ENCODE measurements around the gene TMEM196.
"Not testable (repeated sequence)": the region's sequence is repeated elsewhere in the genome, so short reads cannot be mapped to it uniquely, and the experiment has no call there.

Gene TMEM196

GRCh38 chr7:19705663-19706062 lies 67.8 kb downstream of the TMEM196 start:
- no peak for DNase-seq

GRCh38 chr7:19701471-19701870 lies 71.9 kb downstream of the TMEM196 start:
- no peak for DNase-seq

- no peak for DNase-seq
Observed at GRCh38 chr7:19700936-19701335, 72.5 kb downstream of the TMEM196 start.

GRCh38 chr7:19698331-19698730 lies 75.1 kb downstream of the TMEM196 start:
- DNase-seq, result no peak

- DNase-seq, result no peak
Observed at GRCh38 chr7:19696926-19697325, 76.5 kb downstream of the TMEM196 start.

- DNase-seq, result no peak
Observed at GRCh38 chr7:19692111-19692828, 81.1 kb downstream of the TMEM196 start.

- DNase-seq, result no peak
Observed at GRCh38 chr7:19690736-19691135, 82.7 kb downstream of the TMEM196 start.

- DNase-seq, result not testable (repeated sequence)
Observed at GRCh38 chr7:19689130-19689529, 84.3 kb downstream of the TMEM196 start.

GRCh38 chr7:19681596-19681995 lies 91.8 kb downstream of the TMEM196 start:
- DNase-seq, result no peak

GRCh38 chr7:19677180-19677579 lies 96.2 kb downstream of the TMEM196 start:
- peak; percentile 70 for DNase-seq

GRCh38 chr7:19675816-19676215 lies 97.6 kb downstream of the TMEM196 start:
- no peak for DNase-seq

GRCh38 chr7:19674266-19674960 lies 99.0 kb downstream of the TMEM196 start:
- DNase-seq, result no peak

GRCh38 chr7:19670806-19671205 lies 102.6 kb downstream of the TMEM196 start:
- no peak for DNase-seq
